IPS-20b (cell line): ENCODE data around the gene GP1BB.

Source experiments
- H3K27ac ChIP-seq: one replicate; pipeline ENCODE4 v1.5.1; 2013; ENCODE audit warnings: low read length
- H3K27me3 ChIP-seq: 2 replicates; pipeline ENCODE4 v1.6.1; 2013; ENCODE audit warnings: mild to moderate bottlenecking, low read length, inconsistent platforms; ENCODE audit not compliant: insufficient read depth
- H3K36me3 ChIP-seq: 2 replicates; pipeline ENCODE4 v1.6.1; 2013; ENCODE audit warnings: low read depth, mild to moderate bottlenecking, inconsistent platforms, low read length, moderate library complexity; ENCODE audit not compliant: insufficient read depth
- H3K4me1 ChIP-seq: 2 replicates; pipeline ENCODE4 v1.6.1; 2013; ENCODE audit warnings: mild to moderate bottlenecking, control low read depth, inconsistent platforms, low read length, moderate library complexity; ENCODE audit not compliant: insufficient read depth
- H3K4me3 ChIP-seq: 2 replicates; pipeline ENCODE4 v1.5.1; 2013; ENCODE audit warnings: mild to moderate bottlenecking, low read length, inconsistent platforms
- H3K9ac ChIP-seq: 2 replicates; pipeline ENCODE4 v1.6.1; 2013; ENCODE audit warnings: low read depth, mild to moderate bottlenecking, inconsistent platforms, low read length, moderate library complexity
- H3K9me3 ChIP-seq: 2 replicates; pipeline ENCODE4 v1.6.1; 2013; ENCODE audit warnings: mild to moderate bottlenecking, low read depth, low read length, inconsistent platforms; ENCODE audit not compliant: insufficient read depth

The GP1BB gene

DNA sequence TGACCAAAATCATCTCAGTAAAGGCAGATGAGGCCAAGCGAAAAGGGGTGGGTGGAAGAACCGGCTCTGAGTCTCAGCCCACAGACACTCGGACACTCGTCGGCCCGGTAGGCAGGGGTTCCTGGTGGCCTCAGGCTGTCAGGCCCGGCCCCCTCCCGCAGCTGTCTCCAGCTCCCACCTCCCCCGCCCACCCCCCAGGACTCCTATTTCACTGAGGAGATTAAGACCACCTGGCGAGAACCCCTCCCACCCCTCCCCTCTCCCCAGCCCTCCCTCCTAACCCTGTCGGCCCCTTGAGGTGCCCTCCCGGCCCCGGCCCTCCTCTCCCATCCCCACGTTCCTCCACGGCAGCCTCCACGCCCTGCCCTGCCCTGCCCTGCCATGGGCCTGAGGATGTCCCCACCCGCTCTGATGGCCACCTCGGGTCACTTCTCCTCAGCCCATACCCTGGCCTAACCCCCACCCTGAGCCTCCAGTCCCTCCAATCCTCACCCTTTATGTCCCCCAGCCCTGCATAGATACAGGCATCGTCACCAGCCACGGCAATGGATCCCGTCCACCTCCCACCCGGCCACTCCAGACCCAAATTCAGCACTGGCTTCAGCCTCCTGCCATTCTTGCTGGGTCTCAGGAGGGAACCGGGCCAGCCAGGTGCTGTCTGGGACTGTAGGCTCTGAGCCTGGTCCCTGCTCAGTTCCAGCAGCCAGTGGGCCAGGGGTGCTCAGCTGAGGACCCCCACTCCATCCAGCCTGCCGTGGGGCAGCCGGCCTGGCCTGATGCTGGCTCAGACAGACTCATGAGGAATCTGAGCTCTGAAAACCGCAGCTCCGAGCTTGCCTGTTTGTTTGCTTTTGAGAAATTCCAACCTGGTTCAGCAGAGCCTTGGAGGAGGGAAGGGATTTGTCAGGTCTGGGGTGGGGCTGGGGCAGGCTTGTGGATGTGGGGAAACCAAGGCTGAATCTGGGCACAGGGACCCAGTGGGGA lies 27.5 kb downstream of the GP1BB start:
- no peak overlapping the region for H3K4me3 ChIP-seq
- H3K9ac ChIP-seq, result no peak overlapping the region
- H3K27me3 ChIP-seq, result peaks cover 64% of the 10 kb centered on the region
- no peaks in the 10 kb centered on the region for H3K9me3 ChIP-seq
- H3K4me1 ChIP-seq, result no peaks in the 10 kb centered on the region; the same call in 1 of the 2 replicates
- no peak overlapping the region for H3K27ac ChIP-seq
- H3K36me3 ChIP-seq, result no peaks in the 10 kb centered on the region

DNA sequence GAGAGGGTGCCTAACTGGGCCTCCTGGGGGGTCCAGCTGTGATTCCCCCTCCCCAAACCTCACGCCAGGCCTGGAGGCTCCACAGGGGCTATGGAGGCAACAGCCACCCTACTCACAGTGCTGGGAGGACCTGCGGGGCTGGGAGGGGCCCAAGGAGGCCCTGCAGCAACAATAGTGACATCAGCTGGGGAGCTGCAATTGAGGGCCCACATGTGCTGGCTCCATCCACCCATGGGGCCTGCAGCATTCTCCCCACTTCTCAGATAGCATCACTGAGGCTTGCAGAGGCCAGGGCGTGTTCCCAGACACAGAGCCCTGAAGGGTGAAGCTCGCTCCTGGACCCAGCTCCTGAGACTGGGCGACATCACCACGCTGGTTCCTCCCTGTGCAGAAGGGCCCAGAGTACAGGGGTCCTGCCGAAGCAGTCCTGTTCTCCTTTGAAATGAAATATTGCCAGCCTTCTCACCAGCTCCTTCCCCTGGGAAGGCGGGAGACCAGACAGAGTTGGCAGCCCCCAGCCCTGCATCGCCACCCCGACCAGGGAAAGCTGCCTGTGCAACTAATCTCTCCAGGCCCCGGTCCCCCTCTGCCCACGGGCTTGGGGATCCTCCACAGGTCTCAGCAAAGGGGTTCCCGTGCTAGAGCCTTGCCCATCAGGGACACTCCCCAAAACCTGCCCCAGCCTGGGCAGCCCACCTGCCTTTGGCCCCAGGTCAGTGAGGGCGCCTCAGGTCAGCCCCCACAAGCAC lies 28.3 kb downstream of the GP1BB start:
- H3K27me3 ChIP-seq, result peaks cover 72% of the 10 kb centered on the region
- no peaks in the 10 kb centered on the region for H3K9me3 ChIP-seq
- no peaks in the 10 kb centered on the region; the same call in 1 of the 2 replicates for H3K4me1 ChIP-seq
- H3K4me3 ChIP-seq, result no peak overlapping the region
- H3K27ac ChIP-seq, result no peak overlapping the region
- no peaks in the 10 kb centered on the region for H3K36me3 ChIP-seq
- no peak overlapping the region for H3K9ac ChIP-seq

DNA sequence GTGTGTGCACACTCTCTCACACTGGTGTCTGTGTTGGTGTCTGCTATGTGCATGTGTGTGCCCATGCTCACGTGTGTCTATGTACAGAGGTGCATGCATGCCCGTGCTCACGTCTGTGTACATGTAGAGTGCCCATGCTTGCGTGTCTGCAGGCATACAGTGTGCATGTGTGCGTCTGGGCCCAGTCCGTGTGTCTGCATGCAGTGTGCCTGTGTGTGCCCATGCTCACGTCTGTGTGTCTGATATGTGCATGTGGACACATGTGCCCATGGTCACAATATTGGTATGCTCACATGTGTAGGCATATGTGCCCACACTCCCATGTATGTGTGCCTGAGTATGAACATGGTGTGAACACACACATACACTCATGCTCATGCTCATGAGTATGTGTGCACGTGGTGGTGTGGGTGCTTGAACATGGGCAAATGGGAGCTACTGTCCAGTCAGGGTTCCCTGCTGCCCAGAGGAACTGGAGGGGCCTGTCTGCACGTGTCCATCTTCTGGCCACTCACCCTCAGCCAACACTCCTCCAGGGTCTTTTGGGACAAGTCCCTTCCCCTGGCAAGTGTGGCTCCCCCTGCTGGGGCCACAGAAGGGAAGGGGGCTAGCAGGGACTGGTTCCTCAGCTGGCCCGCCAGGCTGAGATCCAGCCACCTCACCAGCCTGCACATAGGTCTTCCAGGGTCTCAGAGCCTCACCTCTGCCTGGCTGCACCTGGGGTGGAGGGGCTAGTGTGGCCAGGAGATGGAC lies 29.9 kb downstream of the GP1BB start:
- Histone ChIP-seq H3K36me3 (no peaks in the 10 kb centered on the region), H3K4me3 (no peak overlapping the region), H3K4me1 (no peaks in the 10 kb centered on the region; the same call in 1 of the 2 replicates), H3K9ac (no peak overlapping the region), H3K9me3 (peaks cover 3% of the 10 kb centered on the region; the same call in 1 of the 2 replicates), H3K27me3 (peaks cover 86% of the 10 kb centered on the region), H3K27ac (no peak overlapping the region)

DNA sequence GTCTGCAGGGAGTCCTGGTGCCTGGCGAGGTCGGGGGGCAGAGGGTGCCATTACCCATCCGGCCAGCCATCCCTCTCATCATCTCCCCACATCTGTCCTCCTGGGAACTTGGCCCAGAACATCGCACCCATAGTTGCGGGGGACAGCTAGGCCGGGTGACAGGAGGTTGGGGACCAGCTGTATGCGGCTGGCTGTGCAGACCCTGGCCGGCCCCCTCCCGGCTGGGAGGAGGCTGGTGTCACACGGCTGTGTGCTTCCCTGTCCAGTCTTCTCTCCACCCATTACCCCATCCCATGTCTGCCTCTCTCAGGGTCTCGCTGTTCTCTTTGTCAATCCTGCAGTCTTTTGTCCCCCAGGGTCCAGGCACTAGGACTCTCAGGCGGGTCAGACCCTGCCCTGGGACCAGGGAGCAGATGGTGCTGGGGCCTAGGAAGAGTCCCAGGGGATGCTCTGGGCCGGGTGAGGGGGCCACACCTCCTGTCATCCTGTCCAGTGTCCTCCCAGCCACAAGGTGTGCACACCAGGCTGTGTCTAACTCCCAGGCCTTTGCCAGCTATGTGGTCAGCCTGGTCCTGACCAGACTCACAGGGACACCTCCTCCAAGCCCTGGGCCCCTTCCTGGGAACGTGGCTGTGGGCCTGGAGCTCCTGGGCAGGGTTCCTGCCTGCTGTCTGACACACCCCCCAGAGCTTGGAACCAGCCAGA lies 30.8 kb downstream of the GP1BB start:
- no peak overlapping the region for H3K27ac ChIP-seq
- H3K36me3 ChIP-seq, result no peaks in the 10 kb centered on the region
- no peak overlapping the region for H3K4me3 ChIP-seq
- no peaks in the 10 kb centered on the region; the same call in 1 of the 2 replicates for H3K4me1 ChIP-seq
- no peak overlapping the region for H3K9ac ChIP-seq
- H3K9me3 ChIP-seq, result peaks cover 3% of the 10 kb centered on the region; the same call in 1 of the 2 replicates
- peaks cover 86% of the 10 kb centered on the region for H3K27me3 ChIP-seq

DNA sequence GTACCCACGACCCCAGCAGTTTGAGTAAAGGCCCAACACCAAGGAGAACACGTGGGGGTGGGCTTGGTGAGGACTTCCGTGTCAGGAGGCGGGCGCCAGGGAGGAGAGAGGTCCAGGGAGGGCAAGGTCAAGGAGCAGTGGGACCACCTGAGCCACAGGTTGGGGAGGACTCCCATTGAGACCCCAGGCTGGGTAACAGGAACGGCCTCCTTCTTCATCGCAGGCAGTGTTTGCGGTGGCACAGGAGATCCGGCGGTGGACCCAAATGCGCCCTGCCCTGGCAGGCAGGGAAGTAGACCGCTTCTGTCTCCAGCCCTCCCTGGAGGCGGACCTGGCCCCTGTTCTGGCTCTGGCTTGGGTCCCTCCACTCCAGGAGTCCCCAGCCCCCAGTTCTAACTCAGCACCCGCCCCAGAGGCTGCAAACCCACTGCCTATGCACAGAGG lies 31.4 kb downstream of the GP1BB start:
- H3K27me3 ChIP-seq, result peaks cover 89% of the 10 kb centered on the region

DNA sequence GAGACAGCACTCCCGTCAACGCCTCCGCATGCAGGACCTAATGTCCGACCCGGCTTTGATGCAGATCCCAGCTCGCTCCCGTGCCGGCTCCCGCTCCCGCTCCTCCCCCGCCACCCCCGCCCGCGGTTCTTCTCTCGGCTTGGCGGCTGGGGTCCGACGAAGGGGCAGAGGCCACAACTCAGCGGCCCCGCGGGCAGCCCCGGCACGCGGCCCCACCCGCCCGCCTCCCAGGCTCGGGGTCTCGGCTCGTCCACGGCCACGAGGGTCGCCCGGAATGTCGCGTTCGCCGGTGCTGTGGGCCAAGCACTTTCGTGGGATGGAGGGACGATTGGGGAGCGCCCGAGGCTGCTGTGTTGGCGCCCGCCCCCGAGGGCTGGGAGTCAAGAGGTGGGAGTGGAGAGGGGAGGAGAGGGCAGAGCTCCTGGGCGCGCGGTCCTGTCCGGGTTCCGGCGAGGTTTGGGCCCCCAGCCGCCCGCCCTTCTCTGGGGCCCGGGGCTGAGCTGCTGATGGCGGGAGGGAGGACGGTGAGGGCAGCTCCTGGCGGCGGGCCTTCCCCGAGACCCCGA lies 31.9 kb downstream of the GP1BB start:
- no peaks in the 10 kb centered on the region; the same call in 1 of the 2 replicates for H3K4me1 ChIP-seq
- no peak overlapping the region for H3K4me3 ChIP-seq
- peaks cover 94% of the 10 kb centered on the region for H3K27me3 ChIP-seq
- H3K9ac ChIP-seq, result no peak overlapping the region
- no peak overlapping the region for H3K27ac ChIP-seq
- H3K36me3 ChIP-seq, result no peaks in the 10 kb centered on the region
- H3K9me3 ChIP-seq, result peaks cover 3% of the 10 kb centered on the region; the same call in 1 of the 2 replicates

More for the DNA sequence above, 31.4 kb downstream of the GP1BB start:
- peaks cover 3% of the 10 kb centered on the region; the same call in 1 of the 2 replicates for H3K9me3 ChIP-seq
- H3K4me3 ChIP-seq, result no peak overlapping the region
- H3K9ac ChIP-seq, result no peak overlapping the region
- no peaks in the 10 kb centered on the region; the same call in 1 of the 2 replicates for H3K4me1 ChIP-seq
- no peaks in the 10 kb centered on the region for H3K36me3 ChIP-seq
- H3K27ac ChIP-seq, result no peak overlapping the region

DNA sequence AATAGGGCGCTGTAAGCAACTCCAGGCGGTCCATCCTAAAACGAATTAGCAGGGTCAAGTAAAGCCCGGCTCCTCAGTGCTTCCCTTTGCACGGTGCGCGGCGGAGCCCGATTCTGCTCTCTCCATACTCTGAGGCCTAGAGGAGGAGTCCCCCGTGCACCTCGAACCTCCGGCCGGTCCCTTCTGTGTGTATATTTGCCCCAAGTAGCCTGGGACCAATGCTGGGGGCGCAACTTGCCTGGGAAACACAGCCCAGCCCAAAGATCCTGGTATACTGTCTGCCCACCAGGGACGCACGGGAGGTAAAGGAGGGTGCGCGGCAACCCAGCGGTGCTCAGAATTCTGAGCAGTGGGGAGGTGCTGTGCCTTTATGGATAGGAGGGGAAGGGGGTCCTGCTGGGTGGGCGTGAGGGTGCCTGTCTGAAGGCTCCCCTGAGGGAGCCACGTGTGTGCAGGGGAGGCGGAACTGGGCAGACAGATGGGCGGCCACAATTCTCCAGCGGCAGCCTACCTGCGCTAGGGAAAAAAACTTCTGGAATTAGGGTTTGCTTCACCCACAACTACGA lies 32.5 kb downstream of the GP1BB start:
- Histone ChIP-seq H3K36me3 (no peaks in the 10 kb centered on the region), H3K9ac (no peak overlapping the region), H3K4me3 (no peak overlapping the region), H3K27me3 (peaks cover 96% of the 10 kb centered on the region), H3K4me1 (no peaks in the 10 kb centered on the region; the same call in 1 of the 2 replicates), H3K27ac (no peak overlapping the region), H3K9me3 (peaks cover 3% of the 10 kb centered on the region; the same call in 1 of the 2 replicates)

DNA sequence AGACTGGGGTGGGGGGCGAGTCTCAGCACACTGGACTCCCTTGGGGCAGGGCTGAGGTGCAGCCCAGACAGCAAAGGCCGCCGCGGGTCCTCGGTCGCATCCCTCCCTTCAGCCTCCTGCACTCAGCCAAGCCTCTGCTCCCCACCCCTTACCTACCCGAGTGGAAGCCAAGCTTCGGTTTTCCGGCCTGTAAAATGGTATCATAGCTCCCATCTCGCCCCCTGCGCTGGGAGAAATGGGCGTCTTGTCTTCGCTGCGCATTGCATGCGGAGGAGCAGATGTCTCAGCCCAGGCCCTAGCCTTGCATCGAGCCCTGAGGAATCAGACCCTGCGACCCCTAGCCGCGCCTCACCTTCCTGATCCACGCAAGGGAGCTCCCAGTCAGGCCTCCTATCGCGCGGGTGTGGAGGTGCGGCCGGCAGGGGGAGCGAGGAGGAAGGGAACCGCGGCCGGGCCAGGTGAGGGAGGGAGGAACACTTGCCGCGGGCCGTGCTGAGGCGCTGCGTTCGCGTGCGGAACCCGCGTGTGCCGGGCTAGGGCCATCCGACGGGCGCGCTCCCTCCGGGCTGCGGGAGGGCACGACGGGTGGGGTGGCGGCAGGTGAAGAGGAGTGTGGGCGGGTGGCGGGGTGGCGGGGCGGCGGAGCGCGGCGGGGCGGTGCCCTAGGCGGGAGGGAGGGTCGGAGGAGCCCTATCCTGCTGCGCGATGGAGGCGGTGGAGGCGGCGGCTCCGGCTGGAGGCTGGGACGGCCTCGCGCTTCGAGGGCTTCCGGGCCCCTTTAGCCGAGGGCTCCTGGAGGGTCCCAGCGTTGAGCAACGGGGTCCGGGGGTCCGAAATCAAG lies 33.2 kb downstream of the GP1BB start:
- Histone ChIP-seq H3K27me3 (peaks cover 95% of the 10 kb centered on the region), H3K4me1 (no peaks in the 10 kb centered on the region), H3K4me3 (no peak overlapping the region), H3K9ac (no peak overlapping the region), H3K27ac (no peak overlapping the region), H3K36me3 (no peaks in the 10 kb centered on the region), H3K9me3 (peaks cover 3% of the 10 kb centered on the region; the same call in 1 of the 2 replicates)

DNA sequence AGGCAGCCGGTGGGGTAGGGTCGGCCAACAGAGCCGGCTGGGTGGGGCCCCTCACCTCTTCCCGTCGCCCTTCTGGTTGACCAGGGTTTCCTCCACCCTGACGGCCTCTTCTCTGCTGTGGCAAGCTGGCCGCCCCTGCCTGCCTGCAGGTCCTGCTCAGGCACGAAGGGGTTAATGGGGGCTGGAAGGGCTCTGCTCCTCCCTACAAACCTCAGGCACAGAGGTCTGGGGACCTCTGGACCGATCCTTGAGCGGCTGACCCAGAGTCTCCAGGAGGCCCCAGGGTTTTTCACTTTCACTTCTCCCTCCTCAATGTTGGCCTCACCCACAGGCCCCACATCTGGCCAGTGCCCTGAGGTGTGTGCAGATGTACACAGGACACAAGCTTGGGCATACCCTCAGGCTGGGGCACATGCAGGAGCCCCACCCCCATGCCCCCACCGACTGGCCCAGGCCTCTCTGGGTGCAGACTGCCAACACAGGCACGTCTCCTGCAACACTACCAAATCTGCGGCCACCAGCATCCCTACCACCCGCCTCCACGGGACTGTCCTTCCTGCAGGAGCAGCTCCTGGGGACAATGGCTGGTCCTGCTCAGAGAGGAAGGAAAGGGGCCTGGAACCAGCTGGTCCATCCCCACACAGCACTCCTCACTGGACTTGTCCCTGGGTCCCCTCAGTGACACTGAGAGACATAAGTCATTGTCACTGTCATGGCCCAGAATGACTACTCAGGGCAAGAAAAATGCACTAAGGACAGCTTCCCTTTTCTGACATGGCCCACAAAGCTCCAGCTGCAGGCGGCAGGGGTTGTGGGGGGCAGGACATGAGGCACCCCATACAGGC lies 34.0 kb downstream of the GP1BB start:
- no peak overlapping the region for H3K9ac ChIP-seq
- H3K4me1 ChIP-seq, result no peaks in the 10 kb centered on the region

More for the DNA sequence above, 34.0 kb downstream of the GP1BB start:
- Histone ChIP-seq H3K27ac (no peak overlapping the region), H3K27me3 (peaks cover 95% of the 10 kb centered on the region), H3K36me3 (no peaks in the 10 kb centered on the region), H3K4me3 (no peak overlapping the region), H3K9me3 (peaks cover 7% of the 10 kb centered on the region; the same call in 1 of the 2 replicates)
